HCT116 (cell line): Measurements from ENCODE around the gene CAMK1D.
"Not testable (repeated sequence)": the region's sequence is repeated elsewhere in the genome, so short reads cannot be mapped to it uniquely, and the experiment has no call there.

Experiments
- POLR2A ChIP-seq: IDR thresholded peaks from 2 replicates; pipeline ENCODE4 v1.7.0; 2011; ENCODE audit warnings: borderline replicate concordance; ENCODE audit not compliant: insufficient read depth, insufficient read length; ENCODE audit errors: extremely low read depth
- POLR2AphosphoS5 ChIP-seq: IDR thresholded peaks from 2 replicates; pipeline ENCODE4 v1.6.1; 2011; ENCODE audit warnings: mild to moderate bottlenecking, low read depth, low read length, moderate library complexity
- ZNF274 ChIP-seq: fragments of 200-500 bp; sonication (Bioruptor generic); IDR thresholded peaks from 2 replicates; pipeline ENCODE4 v1.6.1; 2014; ENCODE audit warnings: mild to moderate bottlenecking, low read depth, low read length, inconsistent platforms
- TF ChIP-seq, protein P1 (sequence below), 3 experiments: fragments of 200-600 bp in 1 of 3; sonication (generic) in 1 of 3; IDR thresholded peaks in 2 of 3; conservative IDR thresholded peaks in 1 of 3; 2 replicates each; pipeline ENCODE4 v1.5.1; 2012 to 2017; ENCODE audit warnings: low read depth in 2 of 3, low read length in 2 of 3, antibody characterized with exemption in 1 of 3, borderline replicate concordance in 1 of 3, control low read depth in 1 of 3, mild to moderate bottlenecking in 1 of 3, mixed read lengths in 1 of 3, mixed run types in 1 of 3, moderate library complexity in 1 of 3; ENCODE audit not compliant: insufficient read depth in 1 of 3
- TF ChIP-seq, protein P2 (sequence below): IDR thresholded peaks from 2 replicates; pipeline ENCODE4 v1.6.1; 2012; ENCODE audit warnings: low read depth
- TF ChIP-seq, protein P3 (sequence below): IDR thresholded peaks from 2 replicates; pipeline ENCODE4 v1.6.1; 2012

DNA sequence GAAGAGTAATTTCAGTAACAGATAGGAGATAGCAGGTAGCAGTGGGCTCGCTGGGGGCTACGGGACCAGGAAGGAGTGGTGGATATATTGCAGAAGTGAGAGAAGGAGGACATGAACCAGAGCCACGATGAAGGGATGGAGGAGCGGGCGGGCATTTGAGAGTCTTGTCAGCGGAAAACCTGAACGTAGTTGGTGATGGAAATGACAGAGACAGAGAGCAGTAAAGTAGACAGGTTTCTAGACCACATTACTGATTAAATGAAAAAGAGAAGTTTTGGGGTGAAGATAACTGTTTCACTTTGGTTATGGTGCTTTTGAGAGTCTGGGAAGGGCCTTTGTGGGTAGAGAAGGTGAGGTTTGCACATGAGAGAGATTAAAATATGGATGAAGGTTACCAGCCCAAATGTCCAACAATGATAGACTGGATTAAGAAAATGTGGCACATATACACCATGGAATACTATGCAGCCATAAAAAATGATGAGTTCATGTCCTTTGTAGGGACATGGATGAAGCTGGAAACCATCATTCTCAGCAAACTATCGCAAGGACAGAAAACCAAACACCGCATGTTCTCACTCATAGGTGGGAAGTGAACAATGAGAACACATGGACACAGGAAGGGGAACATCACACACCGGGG lies 196.9 kb downstream of the CAMK1D start:
- TF ChIP-seq, protein P1, sequence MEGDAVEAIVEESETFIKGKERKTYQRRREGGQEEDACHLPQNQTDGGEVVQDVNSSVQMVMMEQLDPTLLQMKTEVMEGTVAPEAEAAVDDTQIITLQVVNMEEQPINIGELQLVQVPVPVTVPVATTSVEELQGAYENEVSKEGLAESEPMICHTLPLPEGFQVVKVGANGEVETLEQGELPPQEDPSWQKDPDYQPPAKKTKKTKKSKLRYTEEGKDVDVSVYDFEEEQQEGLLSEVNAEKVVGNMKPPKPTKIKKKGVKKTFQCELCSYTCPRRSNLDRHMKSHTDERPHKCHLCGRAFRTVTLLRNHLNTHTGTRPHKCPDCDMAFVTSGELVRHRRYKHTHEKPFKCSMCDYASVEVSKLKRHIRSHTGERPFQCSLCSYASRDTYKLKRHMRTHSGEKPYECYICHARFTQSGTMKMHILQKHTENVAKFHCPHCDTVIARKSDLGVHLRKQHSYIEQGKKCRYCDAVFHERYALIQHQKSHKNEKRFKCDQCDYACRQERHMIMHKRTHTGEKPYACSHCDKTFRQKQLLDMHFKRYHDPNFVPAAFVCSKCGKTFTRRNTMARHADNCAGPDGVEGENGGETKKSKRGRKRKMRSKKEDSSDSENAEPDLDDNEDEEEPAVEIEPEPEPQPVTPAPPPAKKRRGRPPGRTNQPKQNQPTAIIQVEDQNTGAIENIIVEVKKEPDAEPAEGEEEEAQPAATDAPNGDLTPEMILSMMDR (IDR thresholded peaks at IDR 0.05 in 2 of 3, conservative IDR thresholded peaks at IDR 0.05 in 1 of 3; ENCODE audit: borderline replicate concordance in 1 of 3, insufficient read depth in 1 of 3, low read depth in 2 of 3, low read length in 2 of 3): not testable (repeated sequence)
- TF ChIP-seq, protein P2, sequence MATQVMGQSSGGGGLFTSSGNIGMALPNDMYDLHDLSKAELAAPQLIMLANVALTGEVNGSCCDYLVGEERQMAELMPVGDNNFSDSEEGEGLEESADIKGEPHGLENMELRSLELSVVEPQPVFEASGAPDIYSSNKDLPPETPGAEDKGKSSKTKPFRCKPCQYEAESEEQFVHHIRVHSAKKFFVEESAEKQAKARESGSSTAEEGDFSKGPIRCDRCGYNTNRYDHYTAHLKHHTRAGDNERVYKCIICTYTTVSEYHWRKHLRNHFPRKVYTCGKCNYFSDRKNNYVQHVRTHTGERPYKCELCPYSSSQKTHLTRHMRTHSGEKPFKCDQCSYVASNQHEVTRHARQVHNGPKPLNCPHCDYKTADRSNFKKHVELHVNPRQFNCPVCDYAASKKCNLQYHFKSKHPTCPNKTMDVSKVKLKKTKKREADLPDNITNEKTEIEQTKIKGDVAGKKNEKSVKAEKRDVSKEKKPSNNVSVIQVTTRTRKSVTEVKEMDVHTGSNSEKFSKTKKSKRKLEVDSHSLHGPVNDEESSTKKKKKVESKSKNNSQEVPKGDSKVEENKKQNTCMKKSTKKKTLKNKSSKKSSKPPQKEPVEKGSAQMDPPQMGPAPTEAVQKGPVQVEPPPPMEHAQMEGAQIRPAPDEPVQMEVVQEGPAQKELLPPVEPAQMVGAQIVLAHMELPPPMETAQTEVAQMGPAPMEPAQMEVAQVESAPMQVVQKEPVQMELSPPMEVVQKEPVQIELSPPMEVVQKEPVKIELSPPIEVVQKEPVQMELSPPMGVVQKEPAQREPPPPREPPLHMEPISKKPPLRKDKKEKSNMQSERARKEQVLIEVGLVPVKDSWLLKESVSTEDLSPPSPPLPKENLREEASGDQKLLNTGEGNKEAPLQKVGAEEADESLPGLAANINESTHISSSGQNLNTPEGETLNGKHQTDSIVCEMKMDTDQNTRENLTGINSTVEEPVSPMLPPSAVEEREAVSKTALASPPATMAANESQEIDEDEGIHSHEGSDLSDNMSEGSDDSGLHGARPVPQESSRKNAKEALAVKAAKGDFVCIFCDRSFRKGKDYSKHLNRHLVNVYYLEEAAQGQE: not testable (repeated sequence)
- TF ChIP-seq, protein P3, sequence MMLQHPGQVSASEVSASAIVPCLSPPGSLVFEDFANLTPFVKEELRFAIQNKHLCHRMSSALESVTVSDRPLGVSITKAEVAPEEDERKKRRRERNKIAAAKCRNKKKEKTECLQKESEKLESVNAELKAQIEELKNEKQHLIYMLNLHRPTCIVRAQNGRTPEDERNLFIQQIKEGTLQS: not testable (repeated sequence)
- not testable (repeated sequence) for TF ChIP-seq POLR2A, ZNF274, POLR2AphosphoS5
